HG02623 (cell line): ENCODE data around the gene ENTPD3.
"Not testable (repeated sequence)": the region's sequence is repeated elsewhere in the genome, so short reads cannot be mapped to it uniquely, and the experiment has no call there.

ENCODE experiments used
- ATAC-seq: cut with Tn5 transposase; IDR thresholded peaks from one replicate; pipeline ENCODE4 v1.9.1; 2021; ENCODE audit warnings: moderate library complexity; ENCODE audit not compliant: unreplicated experiment

The ENTPD3 gene

DNA sequence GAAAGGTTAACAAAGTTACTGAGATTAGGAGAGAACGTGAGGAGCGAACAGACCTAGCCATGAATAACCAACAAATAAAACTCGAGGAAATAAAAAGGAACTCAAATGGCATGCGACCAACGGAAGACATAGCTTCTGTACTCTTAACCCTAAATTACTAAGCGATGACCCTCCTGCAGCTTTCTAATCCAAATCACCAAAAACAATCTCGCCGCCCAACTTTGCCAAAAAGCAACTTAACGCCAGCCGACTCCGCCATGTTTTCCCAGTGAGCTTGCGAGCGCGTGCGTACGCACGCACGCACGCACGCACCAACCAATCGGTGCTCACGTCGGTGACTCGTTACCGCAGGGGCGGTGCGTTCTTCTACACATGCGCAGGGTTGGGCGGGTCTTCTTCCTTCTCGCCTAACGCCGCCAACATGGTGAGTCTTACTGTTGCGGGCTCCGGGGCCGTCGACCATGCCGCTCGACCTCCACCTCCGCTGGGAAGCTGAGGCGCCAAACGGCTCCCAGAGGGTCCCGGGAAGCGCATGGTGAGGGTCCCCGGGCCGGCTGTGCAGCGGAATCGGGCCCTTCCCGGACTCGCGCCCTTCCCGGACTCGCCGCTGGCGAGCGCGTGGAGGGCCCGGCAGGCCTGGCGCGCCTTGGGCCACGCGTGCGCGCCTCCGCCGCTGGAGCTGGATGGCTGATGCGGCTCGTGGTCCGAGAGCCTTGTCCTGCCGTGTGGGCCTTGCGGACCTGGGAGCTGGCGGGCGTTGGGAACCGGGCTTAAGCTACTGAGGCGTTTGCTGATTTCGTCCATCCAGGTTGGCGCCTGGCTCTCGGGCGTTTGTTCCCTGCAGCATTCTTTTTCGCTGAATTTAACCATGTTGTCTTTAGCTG is 70.2 kb downstream of the ENTPD3 start, which contains the start of gene RPL14:
TSS of gene RPL14 (plus strand) at position 400 of the 884 bp plus-strand sequence. CDS start at position 533, 133 bp downstream.
- ATAC-seq, result peak; percentile 44

DNA sequence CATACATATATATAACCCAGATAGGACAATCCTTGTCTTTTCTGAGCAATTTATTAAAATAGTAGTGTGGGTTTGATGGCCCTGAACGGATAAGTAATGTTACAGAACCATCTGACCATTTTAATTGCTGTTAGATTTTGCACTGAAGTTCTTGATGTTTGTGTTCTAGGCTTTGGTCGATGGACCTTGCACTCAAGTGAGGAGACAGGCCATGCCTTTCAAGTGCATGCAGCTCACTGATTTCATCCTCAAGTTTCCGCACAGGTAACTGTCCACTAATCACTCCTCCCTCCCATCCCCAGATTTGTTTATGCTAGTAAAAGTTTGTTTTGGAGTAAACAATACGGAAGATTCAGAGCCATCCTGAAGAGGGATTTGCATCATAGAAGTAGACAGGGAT is 71.5 kb downstream of the ENTPD3 start:
- ATAC-seq, result no peak

DNA sequence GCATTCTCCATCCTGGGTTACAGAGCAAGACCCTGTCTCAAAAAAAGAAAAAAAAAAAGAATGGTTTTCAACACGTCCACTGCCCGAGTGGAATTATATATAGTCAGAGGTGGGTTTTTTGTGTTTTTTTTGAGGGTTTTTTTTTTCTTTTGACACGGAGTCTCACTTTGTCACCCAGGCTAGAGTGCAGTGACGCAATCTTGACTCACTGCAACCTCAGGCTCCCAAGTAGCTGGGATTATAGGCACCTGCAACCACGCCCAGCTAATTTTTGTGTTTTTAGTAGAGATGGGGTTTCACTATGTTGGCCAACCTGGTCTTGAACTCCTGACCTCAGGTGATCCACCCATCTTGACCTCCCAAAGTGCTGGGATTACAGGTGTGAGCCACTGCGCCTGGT is 73.5 kb downstream of the ENTPD3 start:
- ATAC-seq, result not testable (repeated sequence)

DNA sequence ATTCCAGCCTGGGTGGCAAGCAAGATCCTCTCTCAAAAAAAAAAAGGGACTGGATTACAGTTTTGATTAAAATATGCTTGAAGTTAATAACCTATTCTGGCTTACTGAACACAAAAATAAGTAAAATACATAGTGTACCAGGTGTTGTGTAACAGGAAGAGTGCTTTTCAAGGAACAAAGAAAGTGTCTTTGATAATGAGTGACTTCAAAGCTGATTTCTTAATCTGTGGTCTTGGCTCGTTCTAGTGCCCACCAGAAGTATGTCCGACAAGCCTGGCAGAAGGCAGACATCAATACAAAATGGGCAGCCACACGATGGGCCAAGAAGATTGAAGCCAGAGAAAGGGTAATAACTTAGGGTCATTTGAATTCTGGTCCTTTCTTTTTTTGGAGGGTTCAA is 74.2 kb downstream of the ENTPD3 start:
- ATAC-seq, result no peak

DNA sequence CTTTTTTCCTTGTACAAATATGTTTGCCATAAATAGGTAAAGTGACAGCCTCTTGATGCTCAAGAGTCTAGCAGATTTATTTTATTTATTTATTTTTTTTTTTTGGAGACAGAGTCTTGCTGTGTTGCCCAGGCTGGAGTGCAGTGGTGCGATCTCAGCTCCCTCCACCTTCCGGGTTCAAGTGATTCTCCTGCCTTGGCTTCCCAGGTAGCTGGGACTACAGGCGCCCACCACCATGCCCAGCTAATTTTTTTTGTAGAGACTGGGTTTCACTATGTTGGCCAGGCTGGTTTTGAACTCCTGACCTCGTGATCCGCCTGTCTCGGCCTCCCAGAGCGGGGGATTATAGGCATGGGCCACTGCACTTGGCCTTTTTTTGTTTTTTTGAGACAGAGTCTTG is 75.9 kb downstream of the ENTPD3 start:
- ATAC-seq, result not testable (repeated sequence)

DNA sequence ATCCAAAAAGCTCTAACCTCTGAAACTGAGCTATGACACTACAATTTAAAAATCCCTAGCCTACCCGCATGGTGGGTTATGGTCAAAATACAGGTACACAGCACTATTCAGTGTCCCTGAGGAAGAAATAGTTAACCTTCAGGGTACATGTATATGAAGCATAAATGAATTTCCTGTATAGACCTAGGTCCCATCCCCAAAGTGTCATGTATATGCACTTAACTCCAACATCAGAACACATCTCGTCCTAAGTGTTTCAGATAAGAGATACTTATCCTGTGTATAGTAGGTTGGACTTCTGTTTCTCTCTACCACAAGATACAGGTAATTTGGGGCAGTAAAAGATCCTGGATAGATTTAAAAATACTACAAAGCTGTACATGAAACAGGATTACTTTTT is 76.6 kb downstream of the ENTPD3 start:
- no peak for ATAC-seq

DNA sequence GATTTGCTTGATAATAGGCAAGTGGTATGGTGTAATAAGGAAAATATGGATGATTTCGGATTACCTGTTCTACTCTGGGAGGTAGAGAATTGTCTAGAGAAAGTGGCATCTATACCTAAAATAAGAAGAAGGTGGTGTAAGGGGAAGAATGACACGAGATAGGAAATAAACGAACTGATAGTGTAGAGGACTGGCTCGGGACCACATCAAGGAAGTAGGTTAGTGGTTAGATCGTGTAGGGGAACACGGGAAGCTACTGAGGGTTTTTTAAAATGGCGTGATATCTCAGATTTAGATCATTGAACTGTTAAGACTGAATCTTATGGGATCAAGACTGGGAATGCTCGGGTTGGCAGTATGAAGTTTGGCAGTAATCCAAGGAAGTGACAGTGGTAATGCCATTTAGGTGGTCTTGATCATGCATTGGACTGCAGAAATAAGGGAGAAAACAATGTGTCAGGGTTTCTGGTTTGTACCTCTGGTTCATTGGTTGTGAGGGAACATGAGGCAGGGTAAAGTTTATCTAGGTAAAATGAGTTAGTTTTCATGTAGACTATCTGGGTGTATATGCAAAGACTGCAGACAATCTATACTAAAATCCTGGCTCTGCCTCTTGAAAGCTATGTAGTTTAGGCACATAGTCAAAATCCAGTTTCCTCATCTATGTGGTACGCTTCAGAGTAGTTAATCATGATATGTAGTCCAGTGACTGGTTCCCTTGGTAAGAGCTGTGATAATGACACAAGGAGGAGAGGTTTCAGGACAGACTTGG is 77.5 kb downstream of the ENTPD3 start:
- no peak for ATAC-seq

DNA sequence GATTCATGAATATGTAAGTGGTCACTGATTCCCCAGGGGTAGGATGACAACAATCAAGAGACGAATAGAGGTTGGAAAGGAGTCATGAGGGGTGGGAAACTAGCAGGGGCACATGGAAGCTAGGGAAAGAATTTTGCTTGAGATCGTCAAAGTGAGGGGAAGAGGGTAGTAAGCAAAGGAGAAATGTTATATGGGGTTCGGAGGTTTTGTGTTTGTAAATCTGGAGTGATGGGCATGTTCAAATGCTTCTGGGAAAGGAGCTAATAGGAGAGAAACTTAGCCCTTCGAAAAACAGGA is 78.1 kb downstream of the ENTPD3 start:
- ATAC-seq, result no peak

DNA sequence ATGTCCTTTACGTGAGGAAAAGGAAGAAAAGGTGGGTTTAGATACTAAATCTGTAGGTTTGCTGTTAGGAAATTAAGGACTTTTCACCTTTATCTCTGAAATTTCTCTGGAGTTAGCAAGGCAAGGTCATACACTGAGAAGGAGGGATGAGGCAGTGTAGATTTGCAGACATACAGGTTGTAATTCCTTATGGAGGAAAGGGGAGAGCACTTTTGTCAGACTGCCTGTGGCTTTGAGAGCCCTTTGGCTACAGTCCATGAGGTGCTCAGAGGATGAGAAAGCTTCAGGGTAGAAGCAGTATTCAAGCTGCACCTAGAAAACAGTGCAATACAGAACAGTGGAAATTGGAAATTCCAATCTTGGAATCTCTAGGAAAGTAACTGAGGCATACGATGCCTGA is 78.5 kb downstream of the ENTPD3 start:
- no peak for ATAC-seq

DNA sequence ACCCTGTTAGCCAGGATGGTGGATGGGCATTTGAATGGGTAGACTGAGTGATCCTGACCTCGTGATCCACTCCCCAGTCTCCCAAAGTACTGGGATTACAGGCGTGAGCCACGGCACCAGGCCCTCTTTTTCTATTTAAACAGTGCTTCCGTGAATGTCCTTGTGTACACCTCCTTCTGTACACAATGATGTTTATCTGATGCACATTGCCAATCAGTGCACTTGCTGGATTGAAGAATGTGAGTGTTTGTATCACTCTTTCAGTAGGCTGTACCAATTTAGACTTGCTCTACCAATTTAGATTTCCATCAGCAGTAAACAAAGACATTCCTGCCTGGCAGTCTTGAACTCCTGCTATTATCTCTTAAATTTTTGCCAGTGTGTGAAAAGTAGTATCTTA is 81.0 kb downstream of the ENTPD3 start:
- no peak for ATAC-seq

DNA sequence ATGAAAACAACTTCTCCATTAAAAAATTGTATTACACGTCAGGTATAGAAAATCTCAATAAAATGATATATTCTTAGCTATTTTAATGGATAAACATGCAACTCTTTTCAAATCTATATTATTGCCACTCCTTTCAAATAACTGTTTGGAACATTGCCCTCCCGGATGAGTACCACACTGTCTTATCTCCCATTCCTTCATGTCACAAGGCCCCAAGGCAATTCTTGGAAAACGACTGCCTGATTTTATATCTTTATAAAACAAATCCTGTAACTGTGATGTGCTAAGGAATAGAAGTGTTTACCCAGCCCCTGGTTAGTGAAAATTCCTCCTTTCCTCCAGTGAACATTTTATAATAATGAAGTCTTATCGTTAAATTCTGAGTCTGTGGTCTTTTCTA is 83.7 kb downstream of the ENTPD3 start:
- ATAC-seq, result no peak

DNA sequence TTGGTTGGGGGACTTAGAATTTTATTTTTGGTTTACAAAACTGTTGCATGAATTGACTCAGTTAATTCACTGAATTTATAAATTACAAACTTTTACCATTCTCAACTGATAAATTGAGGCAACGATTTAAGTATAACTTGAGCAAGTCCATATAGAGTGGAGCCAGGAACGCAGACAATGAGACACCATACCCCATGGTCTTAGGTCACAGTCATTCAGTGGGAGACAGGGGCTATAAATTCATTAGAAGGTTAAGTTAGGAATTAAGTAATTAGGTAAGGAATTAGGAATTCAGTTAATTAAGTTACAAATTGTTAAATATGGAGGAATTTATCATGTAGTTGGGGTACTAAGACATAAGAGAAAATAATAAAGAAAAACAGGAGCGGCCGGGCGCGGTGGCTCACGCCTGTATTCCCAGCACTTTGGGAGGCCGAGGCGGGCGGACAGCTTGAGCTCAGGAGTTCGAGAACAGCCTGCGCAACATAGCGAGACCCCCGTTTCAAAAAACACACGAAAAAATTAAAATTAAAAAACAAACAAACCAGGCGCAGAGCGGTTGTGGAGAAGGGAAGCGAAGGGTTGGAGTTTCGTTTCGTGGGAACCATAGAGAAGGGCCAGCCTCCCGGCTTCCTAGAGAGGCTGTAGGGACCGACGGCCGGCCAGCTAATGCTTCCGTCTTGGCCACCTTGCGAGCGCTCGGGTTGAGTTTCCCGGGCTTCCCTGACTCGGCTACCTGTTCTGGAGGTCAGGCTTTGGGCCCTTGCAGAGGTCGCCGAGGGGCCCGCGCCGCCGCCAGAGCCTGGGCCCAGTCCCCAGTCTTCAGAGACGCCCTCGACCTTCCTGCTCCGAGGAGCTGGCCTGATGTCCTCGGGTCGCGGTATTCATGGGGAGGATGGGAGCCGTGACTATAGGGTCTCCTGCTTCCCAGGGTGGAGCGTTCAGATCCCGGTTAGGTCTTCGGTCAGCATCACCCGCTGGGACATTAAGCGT is 89.8 kb downstream of the ENTPD3 start, which contains the start of gene ZNF619:
TSS of gene ZNF619 (plus strand) at position 645 of the 993 bp plus-strand sequence. CDS start 858 bp downstream, outside the sequence.
- peak; percentile 85 for ATAC-seq

DNA sequence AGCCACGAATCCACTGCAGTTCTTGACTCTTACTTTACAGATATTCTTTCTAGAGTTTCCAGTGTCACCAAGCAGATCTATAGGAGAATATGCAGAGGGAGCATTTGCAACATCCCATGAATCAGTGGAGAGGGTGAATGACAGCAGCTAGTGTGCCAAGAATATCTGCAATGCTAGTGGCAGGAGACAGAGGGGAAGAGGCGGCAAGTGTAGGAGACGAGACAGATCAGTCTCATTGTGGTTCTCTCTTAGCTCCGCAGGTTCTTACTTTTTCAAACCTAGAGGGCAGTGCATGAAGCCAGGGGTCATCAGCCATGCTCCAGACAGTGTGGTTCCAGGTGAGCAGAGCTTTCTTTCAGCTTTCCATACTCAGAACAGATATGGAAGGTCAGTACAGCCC is 90.7 kb downstream of the ENTPD3 start:
- no peak for ATAC-seq
